ENCODE results near the gene GPR78. TPM values are rescaled to one million over a fixed set of nuclear protein-coding genes. Genes with fewer than 3 reads are reported as not detected.

The GPR78 gene
- total and polyA plus RNA-seq, 2 of the 8 experiments (the other 6 are each of a cell fraction or from before 2014, with no cell fraction given), result 1.0 to 3.0 TPM

DNA sequence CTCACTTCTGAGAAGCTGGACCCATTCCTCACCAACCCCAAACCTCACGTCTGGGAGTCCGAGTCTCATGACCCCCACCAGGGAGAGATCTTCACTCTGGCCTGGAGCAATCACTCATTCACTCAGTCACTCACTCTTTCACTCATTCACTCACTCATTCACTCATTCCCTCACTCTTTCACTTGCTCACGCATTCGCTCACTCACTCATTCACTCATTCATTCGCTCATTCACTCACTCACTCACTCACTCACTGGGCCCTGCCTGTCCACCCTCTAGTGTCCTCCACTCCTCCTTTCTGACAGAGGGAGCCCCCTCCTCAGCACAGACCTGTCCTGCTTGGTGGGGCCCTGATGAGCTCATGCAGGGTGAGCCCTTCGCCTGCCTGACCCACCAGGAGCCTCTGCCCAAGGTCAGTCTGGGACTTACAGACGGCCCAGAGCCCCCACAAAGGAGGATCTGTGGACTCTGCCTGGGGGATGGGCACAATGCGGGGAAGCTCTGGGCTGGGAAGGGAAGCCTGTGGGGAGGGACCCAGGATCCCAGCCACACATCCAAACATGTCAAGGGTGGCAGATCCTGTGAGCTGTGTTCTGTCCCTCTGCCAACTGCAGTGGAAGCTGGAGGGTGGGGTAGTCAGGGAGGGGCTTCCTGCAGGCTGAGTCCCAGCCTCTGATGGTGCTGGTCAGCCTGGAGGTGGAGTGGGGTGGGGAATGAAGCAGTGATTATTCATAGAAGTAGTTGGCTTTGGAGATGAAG is 30.8 kb downstream of the GPR78 start:
- Histone ChIP-seq H3K27me3 (replicated peaks in 1 of 4; ENCODE audit: control insufficient read depth in 3 of 4, extremely low read depth in 1 of 4, insufficient read depth in 3 of 4, low read length in 3 of 4) (no peaks in the 10 kb centered on the region; a peak in 1 of 7 replicates), H3K4me1 (replicated peaks in 1 of 4; ENCODE audit: control insufficient read depth in 3 of 4, insufficient read depth in 4 of 4, low read length in 3 of 4) (peaks cover 0 to 2% (median 0%) of the 10 kb centered on the region in 4 experiments; a peak in 1 of 7 replicates), H3K18ac (ENCODE audit: extremely low read depth, low read length) (no peak overlapping the region), H4K5ac (ENCODE audit: insufficient read length, low read depth, low read length) (no peak overlapping the region), H4K8ac (ENCODE audit: extremely low read depth, insufficient read depth, low read length) (no peak overlapping the region), H2AFZ (ENCODE audit: low read length) (no peak overlapping the region), H3K9ac (replicated peaks in 1 of 4; ENCODE audit: extremely low read depth in 1 of 4, low read depth in 3 of 4, low read length in 3 of 4) (no peak overlapping the region; a peak in 1 of 7 replicates), H4K20me1 (replicated peaks in 1 of 2; ENCODE audit: control insufficient read depth in 1 of 2, insufficient read depth in 2 of 2, low read length in 2 of 2) (peaks cover 12 to 21% of the 10 kb centered on the region in 2 experiments), H3K4me3 (ENCODE audit: extremely low read depth in 1 of 4, insufficient read depth in 2 of 4, low read depth in 3 of 4, low read length in 4 of 4) (no peak overlapping the region), H3K23me2 (ENCODE audit: low read depth, low read length) (peaks cover 2% of the 10 kb centered on the region; the same call in 1 of the 2 replicates), H3K56ac (replicated peaks; ENCODE audit: insufficient read length, low read depth, low read length) (no peak overlapping the region), H2BK15ac (ENCODE audit: low read length) (no peak overlapping the region), H4K91ac (replicated peaks; ENCODE audit: insufficient read length, low read length) (no peak overlapping the region), H2BK12ac (ENCODE audit: low read depth, low read length) (no peak overlapping the region), H3K23ac (ENCODE audit: insufficient read length) (no peak overlapping the region), H2BK5ac (ENCODE audit: low read depth, low read length) (no peak overlapping the region), H3K27ac (ENCODE audit: low read depth, low read length) (no peak overlapping the region), H3K79me2 (ENCODE audit: control insufficient read depth in 1 of 2, insufficient read depth in 2 of 2, low read length in 2 of 2) (no peaks in the 10 kb centered on the region), H3K4me2 (ENCODE audit: insufficient read depth in 1 of 2, low read depth in 2 of 2, low read length in 2 of 2) (no peak overlapping the region), H2BK20ac (ENCODE audit: low read length) (no peak overlapping the region), H2AK5ac (ENCODE audit: low read depth, low read length) (no peak overlapping the region), H3K9me3 (ENCODE audit: insufficient read depth in 2 of 2, low read depth in 1 of 2, low read length in 1 of 2) (no peaks in the 10 kb centered on the region), H3K4ac (replicated peaks; ENCODE audit: insufficient read length, low read depth, low read length) (no peak overlapping the region), H3K36me3 (ENCODE audit: control insufficient read depth in 2 of 4, insufficient read depth in 4 of 4, low read length in 3 of 4) (peaks cover 0 to 16% (median 3%) of the 10 kb centered on the region in 4 experiments; a peak in 4 of 8 replicates), H2BK120ac (replicated peaks; ENCODE audit: low read depth, low read length) (no peak overlapping the region), H3K14ac (ENCODE audit: insufficient read length) (no peak overlapping the region), H3K79me1 (ENCODE audit: low read depth, low read length) (no peaks in the 10 kb centered on the region; the same call in 1 of the 2 replicates)
- CTCF ChIA-PET (ENCODE audit: partially characterized antibody), result interaction anchor here (1.0 to 1.5 kb wide), 5 partner anchors 8 to 307 kb away, joined by 3 read pairs; no protein-coding TSS in a partner anchor
- POLR2A ChIA-PET (ENCODE audit: partially characterized antibody), result interaction anchor here (0.6 kb wide), 1 partner anchor 152 kb away, joined by 3 read pairs; no protein-coding TSS in a partner anchor
- DNase-seq (ENCODE audit: low read depth in 1 of 2, low spot score in 2 of 2), result no peak
- FAIRE-seq, result no peak
- 93% methylated on average over 8 of the region's 8 CpGs; no CpG with 5 or more reads in 1 of the 2 experiments for WGBS, 2 experiments (ENCODE audit: extremely low coverage in 1 of 2, insufficient coverage in 1 of 2, insufficient read length in 1 of 2, insufficient replicate concordance in 2 of 2, low coverage in 1 of 2, low lambda C conversion rate in 2 of 2, missing lambda C conversion rate in 1 of 2)
- TF ChIP-seq TEAD4 (IDR thresholded peaks at IDR 0.05; ENCODE audit: low read depth, low read length) (no peak), SP1 (IDR thresholded peaks at IDR 0.05; ENCODE audit: low read depth, low read length) (no peak), SP4 (IDR thresholded peaks at IDR 0.05; ENCODE audit: low read length) (no peak), SIN3A (conservative IDR thresholded peaks at IDR 0.05 in 1 of 2, IDR thresholded peaks at IDR 0.05 in 1 of 2; ENCODE audit: low read depth in 1 of 2, low read length in 2 of 2) (no peak), PHF8 (conservative IDR thresholded peaks at IDR 0.05; ENCODE audit: low read depth, low read length) (no peak), EZH2 (IDR thresholded peaks at IDR 0.05; ENCODE audit: low read depth, low read length, severe bottlenecking) (no peak)
- TF ChIP-seq, protein P1, sequence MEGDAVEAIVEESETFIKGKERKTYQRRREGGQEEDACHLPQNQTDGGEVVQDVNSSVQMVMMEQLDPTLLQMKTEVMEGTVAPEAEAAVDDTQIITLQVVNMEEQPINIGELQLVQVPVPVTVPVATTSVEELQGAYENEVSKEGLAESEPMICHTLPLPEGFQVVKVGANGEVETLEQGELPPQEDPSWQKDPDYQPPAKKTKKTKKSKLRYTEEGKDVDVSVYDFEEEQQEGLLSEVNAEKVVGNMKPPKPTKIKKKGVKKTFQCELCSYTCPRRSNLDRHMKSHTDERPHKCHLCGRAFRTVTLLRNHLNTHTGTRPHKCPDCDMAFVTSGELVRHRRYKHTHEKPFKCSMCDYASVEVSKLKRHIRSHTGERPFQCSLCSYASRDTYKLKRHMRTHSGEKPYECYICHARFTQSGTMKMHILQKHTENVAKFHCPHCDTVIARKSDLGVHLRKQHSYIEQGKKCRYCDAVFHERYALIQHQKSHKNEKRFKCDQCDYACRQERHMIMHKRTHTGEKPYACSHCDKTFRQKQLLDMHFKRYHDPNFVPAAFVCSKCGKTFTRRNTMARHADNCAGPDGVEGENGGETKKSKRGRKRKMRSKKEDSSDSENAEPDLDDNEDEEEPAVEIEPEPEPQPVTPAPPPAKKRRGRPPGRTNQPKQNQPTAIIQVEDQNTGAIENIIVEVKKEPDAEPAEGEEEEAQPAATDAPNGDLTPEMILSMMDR (IDR thresholded peaks at IDR 0.05; ENCODE audit: control extremely low read depth in 1 of 3, insufficient read depth in 1 of 3, low read depth in 1 of 3, low read length in 3 of 3), result no peak

Data from H1 (cell line).